Amniotic epithelial cell (primary cell): ENCODE measurements around the gene ACTN4.

Source experiments
- DNase-seq: peaks from one replicate; pipeline ENCODE4 v3.0.0-alpha.2; 2010; ENCODE audit warnings: low read depth

ACTN4 gene

DNA sequence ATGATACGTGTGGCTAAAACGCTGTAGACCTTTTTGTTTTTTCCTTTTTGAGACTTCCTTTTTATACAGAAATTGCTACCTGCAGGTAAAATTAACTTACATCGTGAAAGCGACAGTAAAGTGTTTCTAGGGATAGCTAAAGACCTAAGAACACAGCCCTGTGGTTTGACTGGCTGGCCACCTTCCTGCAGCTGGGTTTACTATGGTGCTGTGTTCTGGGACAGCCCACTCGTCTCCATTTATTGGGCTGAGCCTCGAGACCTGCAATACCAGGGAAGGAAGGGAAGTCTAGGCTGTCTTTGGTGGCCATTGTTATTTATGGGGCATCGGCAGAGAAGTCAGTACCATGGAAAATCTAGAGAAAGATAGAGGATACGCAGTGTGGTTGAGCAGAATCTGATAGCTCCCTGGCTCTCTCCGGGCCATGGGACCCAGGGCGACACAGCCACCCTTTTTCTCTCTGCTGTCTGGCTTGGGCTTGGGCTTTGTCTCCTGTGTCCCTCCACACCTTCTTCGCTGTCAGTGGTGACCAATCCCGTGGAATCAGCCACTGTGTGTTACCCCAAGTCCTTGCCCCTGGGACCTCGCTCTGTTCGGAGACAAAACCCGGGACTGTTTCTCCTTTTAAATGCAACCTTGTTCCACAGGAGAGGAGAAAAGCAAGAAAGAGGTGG lies 30.9 kb downstream of the ACTN4 start:
- no peak for DNase-seq

GRCh38 chr19:38678891-38679494 lies 31.5 kb downstream of the ACTN4 start:
- DNase-seq = no peak

GRCh38 chr19:38679839-38680238 lies 32.4 kb downstream of the ACTN4 start:
- peak; percentile 96 for DNase-seq

DNA sequence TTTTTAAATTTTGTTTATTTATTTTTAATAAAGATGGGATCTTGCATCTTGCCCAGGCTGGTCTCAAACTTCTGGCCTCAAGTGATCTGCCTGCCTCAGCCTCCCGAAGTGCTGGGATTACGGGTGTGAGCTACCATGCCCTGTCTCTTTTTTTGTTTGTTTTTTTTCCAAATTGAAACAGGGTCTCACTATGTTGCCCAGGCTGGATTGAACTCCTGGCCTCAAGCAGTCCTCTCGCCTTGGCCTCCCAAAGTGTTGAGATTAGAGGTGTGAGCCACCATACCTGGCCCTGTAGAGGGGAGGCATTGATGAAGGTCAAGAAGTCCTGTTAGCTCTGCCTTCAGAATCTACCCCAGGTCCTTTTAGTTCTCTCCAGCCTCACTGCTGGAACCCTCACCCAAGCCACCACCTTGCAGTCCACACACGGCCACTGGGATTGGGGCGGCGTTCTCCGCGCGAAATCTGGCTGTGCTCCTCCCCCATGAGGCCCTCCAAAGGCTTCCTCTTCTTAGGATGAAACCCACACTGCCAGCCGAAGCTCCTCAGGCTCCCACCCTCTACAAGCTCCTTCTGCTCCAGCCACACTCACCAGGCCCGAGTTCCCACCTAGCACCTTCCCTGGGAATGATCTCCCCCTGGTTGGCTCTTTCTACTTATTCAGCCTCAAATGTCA lies 34.9 kb downstream of the ACTN4 start:
- no peak for DNase-seq

- no peak for DNase-seq
Measured at GRCh38 chr19:38682872-38683392, 35.5 kb downstream of the ACTN4 start.

DNA sequence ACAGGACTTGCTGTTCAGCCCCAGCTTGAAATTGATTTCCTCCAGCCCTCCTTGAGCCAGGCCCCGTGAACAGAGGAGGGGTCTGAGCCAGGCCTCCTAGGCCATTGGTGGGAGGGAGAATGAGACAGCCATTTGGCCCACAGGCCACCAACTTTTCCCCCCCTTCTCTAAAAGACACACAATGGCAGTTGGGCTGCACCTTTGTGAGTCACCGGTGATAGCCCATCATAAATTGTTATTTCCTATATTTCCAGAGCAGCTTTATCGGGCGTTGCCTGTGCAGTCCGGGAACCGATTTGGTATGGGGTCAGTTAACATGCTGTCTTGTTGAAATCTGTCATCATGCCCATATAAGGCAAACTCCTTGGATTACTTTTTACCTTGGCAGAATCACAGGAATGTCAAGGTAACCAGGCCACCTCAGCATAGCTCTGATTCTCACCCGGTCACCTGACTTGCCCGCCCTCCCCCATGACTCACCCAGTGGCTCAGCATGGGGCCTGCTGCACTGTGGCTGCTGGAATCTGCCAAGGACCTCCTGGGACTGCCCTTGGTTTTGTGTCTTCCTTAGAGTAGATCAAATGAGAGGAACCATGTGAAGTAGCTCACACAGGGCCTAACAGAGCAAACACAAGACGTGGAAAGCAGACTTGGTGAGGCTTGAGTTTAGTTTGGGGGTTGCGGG lies 36.1 kb downstream of the ACTN4 start:
- DNase-seq = peak; percentile 87

GRCh38 chr19:38684078-38684861 lies 36.8 kb downstream of the ACTN4 start:
- DNase-seq = peak; percentile 93

DNA sequence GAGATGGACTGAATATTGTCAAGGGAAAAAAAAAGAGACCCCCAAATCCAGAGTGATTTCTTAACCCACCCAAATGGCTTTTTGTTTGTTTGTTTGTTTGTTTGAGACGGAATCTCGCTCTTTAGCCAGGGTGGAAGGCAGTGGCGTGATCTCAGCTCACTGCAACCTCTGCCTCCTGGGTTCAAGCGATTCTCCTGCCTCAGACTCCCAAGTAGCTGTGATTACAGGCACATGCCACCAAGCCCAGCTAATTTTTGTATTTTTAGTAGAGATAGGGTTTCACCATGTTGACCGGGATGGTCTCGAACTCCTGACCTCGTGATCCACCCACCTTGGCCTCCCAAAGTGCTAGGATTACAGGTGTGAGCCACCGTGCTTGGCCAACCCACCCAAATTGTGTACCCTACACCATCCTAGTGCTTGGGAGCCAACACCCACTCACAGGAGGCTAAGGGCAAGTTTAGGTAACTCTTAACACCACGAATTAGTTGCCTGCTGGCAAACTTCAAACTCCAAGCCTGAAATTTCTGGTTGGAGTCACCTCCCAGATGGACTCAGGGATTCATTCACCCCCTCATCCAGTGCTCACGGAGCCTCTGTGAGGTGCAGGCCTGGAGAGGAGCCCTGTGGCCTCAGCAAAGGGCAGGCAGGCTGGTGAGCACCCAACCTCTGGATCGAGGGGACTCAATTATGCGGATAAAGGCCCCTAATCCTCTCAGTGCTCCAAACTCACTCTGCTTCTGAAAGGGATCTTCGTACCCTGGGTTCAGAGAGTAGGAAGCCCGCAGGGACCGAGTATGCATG lies 37.6 kb downstream of the ACTN4 start:
- no peak for DNase-seq

GRCh38 chr19:38685666-38686529 lies 38.4 kb downstream of the ACTN4 start:
- peak; percentile 66 for DNase-seq

- DNase-seq = no peak
Measured at GRCh38 chr19:38686530-38686888, 39.1 kb downstream of the ACTN4 start.

DNA sequence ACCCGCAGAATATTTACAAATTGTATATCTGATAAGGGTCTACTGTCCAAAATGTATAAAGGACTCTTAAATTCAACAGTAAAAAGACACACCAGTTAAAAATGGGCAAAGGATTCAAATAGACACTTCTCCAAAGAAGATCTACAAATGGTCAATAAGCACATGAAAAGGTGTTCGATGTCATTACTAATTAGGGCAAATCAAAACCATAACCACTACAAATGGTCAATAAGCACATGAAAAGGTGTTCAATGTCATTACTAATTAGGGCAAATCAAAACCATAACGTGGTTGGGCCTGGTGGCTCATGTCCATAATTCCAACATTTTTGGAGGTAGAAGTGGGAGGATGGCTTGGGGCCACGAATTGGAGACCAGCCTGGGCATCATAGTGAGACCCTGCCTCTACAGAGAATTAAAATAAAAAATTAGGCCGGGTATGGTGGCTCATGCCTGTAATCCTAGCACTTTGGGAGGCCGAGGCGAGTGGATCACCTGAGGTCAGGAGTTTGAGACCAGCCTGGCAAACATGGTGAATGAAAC lies 40.5 kb downstream of the ACTN4 start:
- DNase-seq = no peak

- DNase-seq = no peak
Measured at GRCh38 chr19:38690146-38690545, 42.7 kb downstream of the ACTN4 start.

DNA sequence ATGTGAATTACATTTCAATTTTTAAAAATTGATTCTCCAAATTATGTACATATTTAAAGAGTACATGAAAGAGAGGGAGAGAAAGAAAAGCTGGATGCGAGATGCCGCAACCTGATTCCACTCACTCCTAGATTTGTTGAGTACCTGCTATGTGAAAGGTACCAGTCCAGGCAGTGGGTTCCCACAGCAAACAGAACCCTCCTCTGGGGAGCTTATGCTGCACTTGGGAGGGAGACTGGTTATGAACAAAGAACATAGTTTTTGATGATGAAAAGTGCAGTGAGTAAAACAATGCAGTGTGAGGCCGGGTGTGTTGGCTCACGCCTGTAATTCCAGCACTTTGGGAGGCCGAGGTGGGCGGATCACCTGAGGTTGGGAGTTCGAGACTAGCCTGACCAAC lies 43.4 kb downstream of the ACTN4 start:
- peak; percentile 30 for DNase-seq

DNA sequence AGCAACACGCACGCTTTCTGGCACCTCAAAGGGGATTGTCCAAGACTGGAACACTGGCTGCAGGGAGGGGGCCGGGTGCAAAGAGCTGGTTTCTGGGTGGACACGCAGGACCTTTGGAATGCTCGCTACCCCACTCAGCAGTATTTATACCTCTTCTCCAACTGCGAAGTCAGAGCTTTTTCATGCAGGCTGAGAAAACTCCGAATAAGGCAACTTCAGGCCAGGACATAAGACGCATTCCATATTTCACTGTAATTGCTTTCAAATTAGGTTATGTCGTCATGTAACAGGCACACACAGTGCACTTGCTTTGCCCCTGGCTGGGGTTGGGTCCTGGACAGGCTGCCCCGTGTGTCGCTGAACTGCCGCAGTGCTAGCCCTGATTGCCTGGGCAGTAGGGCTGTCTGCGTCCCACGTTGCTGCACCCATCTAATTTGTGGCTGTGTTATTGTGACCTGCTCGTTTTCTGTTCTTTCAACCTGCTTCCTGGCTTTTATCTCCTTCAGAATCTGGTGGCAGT lies 44.5 kb downstream of the ACTN4 start:
- DNase-seq = peak; percentile 99

- peak; percentile 42 for DNase-seq
Measured at GRCh38 chr19:38692458-38693379, 45.3 kb downstream of the ACTN4 start.

DNA sequence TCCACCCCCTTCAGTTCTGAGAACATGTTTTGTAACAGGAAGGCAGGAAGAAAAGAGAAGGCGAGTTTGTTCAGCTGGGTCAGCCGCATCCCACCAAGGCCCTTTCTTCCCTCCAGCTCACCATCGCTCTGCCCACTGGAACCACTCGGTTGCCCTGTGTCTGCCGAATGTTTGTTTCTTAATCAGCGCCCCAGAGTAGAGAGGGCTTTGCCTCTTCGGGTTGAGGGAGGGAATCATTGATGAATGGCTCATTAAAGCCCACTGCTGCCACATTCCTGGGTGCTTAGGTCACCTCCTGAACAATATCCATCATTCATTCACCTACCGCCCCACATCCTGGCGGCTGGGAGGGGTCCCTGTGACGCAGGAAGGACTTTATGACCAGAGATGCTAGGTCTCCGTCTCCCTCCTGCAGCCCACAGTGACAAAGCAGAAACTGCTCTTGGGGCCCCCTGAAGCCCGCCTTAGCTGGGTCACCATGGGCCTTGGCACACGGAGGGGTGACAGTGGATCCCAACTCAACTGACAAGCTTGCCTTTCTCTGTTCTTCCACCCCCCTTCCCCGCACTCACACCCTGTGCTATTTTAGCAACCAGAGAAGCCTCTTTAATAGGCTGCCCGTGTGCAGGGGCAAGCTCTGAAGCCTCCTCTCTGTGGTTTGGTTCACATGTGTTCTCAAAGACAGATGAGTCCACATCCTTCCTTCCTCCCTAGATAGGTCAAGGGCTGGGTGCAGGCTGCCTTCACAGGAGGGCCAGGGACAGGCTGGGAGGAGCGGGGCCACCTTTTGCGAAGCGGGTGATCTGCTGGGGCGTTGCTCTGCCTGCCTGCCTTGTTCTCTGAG lies 46.2 kb downstream of the ACTN4 start:
- DNase-seq = peak; percentile 85

- no peak for DNase-seq
Measured at GRCh38 chr19:38695317-38695683, 47.9 kb downstream of the ACTN4 start.
